ENCODE results near the gene PACS2.

Gene PACS2

GRCh38 chr14:105440992-105441391, 126.4 kb downstream of the PACS2 start:
- H3K4me3 ChIP-seq (ENCODE audit: low read depth, low read length), result no peak overlapping the region

GRCh38 chr14:105442125-105442524, 127.6 kb downstream of the PACS2 start:
- TF ChIP-seq CTCF (IDR thresholded peaks at IDR 0.05; ENCODE audit: borderline replicate concordance, insufficient read depth, low read depth, low read length), result no peak
- no peak overlapping the region for H3K4me3 ChIP-seq (ENCODE audit: low read depth, low read length)

More at GRCh38 chr14:105440992-105441391, 126.4 kb downstream of the PACS2 start:
- TF ChIP-seq CTCF (IDR thresholded peaks at IDR 0.05; ENCODE audit: borderline replicate concordance, insufficient read depth, low read depth, low read length), result no peak

GRCh38 chr14:105442834-105443233, 128.3 kb downstream of the PACS2 start:
- H3K4me3 ChIP-seq (ENCODE audit: low read depth, low read length), result no peak overlapping the region
- no peak for TF ChIP-seq CTCF (IDR thresholded peaks at IDR 0.05; ENCODE audit: borderline replicate concordance, insufficient read depth, low read depth, low read length)

- TF ChIP-seq CTCF (IDR thresholded peaks at IDR 0.05; ENCODE audit: borderline replicate concordance, insufficient read depth, low read depth, low read length), result no peak
- H3K4me3 ChIP-seq (ENCODE audit: low read depth, low read length), result no peak overlapping the region
These were observed 130.3 kb downstream of the PACS2 start for GRCh38 chr14:105444859-105445258.

GRCh38 chr14:105445290-105445689, 130.7 kb downstream of the PACS2 start:
- no peak overlapping the region for H3K4me3 ChIP-seq (ENCODE audit: low read depth, low read length)
- TF ChIP-seq CTCF (IDR thresholded peaks at IDR 0.05; ENCODE audit: borderline replicate concordance, insufficient read depth, low read depth, low read length), result no peak

GRCh38 chr14:105445901-105446845, 131.6 kb downstream of the PACS2 start:
- H3K4me3 ChIP-seq (ENCODE audit: low read depth, low read length), result no peak overlapping the region

More at GRCh38 chr14:105445901-105446845, 131.6 kb downstream of the PACS2 start:
- TF ChIP-seq CTCF (IDR thresholded peaks at IDR 0.05; ENCODE audit: borderline replicate concordance, insufficient read depth, low read depth, low read length), result no peak
